A673 (cell line): ENCODE data around the gene NEDD9.

ENCODE experiments used
- EZH2 ChIP-seq: fragments of 200-600 bp; sonication (generic); IDR thresholded peaks from 2 replicates; pipeline ENCODE4 v1.6.1; 2017; ENCODE audit warnings: borderline replicate concordance, low read depth, mild to moderate bottlenecking, mixed read lengths, antibody characterized with exemption, low read length; ENCODE audit not compliant: poor library complexity, severe bottlenecking
- TF ChIP-seq, protein P1 (sequence below): fragments of 300-800, 200-600 bp; sonication (generic); conservative IDR thresholded peaks from 2 replicates; pipeline ENCODE4 v1.5.1; 2017; ENCODE audit warnings: low read depth, mild to moderate bottlenecking, antibody characterized with exemption, low read length, moderate library complexity, mixed read lengths

DNA sequence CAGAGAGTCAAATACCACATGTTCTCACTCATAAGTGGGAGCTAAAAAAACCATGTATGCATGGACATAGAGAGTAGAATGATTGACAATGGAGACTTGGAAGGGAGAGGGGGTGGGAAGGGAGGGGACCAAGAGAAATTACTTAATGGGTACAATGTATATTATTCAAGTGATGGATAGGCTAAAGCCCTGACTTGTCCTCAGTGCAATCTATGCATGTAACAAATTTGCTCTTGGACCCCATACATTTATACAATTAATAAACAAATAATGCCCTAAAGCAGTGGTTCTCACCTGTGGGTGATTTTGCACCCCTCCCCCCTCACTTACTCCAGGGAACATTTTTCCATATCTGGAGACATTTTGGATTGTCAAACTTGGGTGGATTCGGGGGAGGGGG lies 33.5 kb upstream of the NEDD9 start:
- TF ChIP-seq, protein P1, sequence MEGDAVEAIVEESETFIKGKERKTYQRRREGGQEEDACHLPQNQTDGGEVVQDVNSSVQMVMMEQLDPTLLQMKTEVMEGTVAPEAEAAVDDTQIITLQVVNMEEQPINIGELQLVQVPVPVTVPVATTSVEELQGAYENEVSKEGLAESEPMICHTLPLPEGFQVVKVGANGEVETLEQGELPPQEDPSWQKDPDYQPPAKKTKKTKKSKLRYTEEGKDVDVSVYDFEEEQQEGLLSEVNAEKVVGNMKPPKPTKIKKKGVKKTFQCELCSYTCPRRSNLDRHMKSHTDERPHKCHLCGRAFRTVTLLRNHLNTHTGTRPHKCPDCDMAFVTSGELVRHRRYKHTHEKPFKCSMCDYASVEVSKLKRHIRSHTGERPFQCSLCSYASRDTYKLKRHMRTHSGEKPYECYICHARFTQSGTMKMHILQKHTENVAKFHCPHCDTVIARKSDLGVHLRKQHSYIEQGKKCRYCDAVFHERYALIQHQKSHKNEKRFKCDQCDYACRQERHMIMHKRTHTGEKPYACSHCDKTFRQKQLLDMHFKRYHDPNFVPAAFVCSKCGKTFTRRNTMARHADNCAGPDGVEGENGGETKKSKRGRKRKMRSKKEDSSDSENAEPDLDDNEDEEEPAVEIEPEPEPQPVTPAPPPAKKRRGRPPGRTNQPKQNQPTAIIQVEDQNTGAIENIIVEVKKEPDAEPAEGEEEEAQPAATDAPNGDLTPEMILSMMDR, result no peak
- no peak for TF ChIP-seq EZH2
